GM21529 (cell line): ENCODE results near the gene SLC25A13.
A peak's percentile ranks its signal among the peaks of the same experiment; 100 is the strongest.
"Not testable (repeated sequence)": the region's sequence is repeated elsewhere in the genome, so short reads cannot be mapped to it uniquely, and the experiment has no call there.

ENCODE experiments used
- ATAC-seq: cut with Tn5 transposase; IDR thresholded peaks from one replicate; pipeline ENCODE4 v1.9.1; 2021; ENCODE audit not compliant: unreplicated experiment

SLC25A13 gene

DNA sequence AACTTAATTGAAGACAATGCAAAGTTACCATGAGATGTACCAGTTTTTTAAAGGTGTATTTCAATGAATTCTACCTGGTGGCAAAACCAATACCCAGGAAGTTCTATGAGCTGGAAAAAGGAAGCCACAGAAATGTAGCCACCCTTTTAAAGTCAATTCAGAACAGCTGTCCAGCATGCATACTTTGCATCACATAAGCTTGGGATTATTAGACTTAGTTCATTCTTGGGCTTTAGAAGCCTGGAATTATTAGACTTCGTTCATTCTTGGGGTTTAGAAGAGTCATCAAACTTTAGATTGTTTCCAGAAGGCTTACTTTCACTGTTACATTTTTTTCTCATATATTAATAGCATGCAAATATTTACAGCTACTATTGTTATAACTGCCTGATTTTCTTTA, 20.9 kb downstream of the SLC25A13 start:
- ATAC-seq, result no peak

DNA sequence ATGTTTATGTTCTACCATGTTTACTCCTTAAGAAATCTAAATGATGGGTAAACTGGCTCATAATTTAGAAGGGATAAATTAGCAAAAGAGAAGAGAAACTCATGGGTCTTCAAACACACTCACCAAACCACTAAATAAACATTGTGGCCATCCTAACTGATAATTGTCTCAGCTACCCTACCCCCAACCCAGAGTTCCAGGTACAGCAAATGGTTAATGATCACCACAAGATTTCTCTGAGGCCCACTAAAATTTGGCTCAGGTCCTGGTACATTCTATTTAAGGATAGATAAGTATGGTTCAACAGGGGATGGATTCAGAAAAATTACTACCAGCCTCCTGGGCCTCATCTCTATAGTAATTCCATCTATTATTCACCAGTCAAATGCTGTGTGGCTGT, 21.4 kb downstream of the SLC25A13 start:
- ATAC-seq, result no peak

DNA sequence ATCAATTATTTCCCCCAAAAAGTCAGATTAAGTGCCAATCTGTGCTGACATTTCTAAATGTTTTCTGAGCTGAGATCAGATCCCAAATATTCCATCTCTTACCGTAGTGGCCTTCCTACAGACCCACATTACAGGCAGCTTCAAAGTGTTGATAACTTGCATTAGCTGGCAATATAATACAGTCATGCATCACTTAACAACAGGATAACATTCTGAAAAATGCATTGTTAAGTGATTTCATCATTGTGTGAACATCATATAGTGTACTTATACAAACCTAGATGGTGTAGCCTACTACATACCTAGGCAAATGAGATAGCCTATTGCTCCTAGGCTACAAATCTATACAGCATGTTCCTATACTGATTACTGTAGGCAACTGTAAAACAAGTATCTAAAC, 22.4 kb downstream of the SLC25A13 start:
- no peak for ATAC-seq

DNA sequence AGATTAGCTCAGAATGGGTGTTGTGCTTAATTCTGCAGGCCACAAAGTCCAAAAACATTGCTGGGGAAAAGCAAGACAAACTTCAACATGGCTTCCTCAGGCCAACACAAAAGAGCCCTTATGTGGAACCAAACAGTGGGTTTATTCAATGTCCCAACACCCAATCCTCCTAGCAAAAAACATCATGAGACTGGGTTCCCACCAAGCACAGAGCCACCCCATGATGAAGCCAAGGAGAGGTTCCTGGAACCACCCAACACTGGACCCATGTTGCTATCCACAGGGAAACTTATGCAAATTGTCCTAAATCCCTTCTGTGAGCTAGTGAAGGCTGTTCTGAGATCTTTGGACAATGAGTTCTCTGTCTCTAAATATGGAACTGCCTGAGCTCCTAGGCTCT, 24.0 kb downstream of the SLC25A13 start:
- no peak for ATAC-seq

DNA sequence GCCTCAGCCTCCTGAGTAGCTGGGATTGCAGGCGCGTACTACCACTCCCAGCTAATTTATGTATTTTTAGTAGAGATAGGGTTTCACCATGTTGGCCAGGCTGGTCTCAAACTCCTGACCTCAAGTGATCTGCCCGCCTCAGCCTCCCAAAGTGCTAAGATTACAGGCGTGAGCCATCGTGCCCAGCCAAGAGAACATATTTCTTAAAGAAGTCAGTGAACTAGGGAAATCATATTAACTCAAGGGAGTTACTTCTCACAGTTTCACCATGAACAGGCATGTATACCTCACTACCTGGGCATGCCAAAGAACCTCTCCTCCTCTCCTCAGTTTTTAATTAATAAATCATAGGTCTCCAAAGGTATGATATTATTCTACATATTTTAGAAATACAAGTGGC, 24.5 kb downstream of the SLC25A13 start:
- ATAC-seq, result not testable (repeated sequence)

DNA sequence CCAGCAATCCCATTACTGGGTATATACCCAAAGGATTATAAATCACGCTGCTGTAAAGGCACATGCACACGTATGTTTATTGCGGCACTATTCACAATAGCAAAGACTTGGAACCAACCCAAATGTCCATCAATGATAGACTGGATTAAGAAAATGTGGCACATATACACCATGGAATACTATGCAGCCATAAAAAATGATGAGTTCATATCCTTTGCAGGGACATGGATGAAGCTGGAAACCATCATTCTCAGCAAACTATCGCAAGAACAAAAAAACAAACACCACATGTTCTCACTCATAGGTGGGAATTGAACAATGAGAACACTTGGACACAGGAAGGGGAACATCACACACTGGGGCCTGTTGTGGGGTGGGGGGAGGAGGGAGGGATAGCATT, 28.0 kb downstream of the SLC25A13 start:
- ATAC-seq, result not testable (repeated sequence)

DNA sequence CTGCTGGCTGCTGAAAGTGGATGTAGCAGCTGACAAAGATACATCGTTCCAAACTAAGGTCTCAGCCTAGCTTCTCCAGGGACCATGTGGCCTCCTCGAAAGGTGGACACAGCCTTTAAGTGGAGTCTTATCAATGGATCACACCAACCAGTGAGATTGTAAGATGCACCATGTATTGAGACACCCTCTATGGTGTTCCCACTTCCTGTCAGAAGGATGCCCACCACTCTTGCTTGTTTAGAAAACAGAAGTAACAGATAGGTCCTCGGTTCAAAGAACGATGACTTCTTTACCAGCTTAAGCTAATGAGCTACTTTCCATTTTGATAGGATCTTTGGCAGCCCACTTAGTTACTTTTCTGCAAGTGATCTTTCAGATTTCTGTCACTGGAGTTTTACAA, 34.3 kb downstream of the SLC25A13 start:
- no peak for ATAC-seq

DNA sequence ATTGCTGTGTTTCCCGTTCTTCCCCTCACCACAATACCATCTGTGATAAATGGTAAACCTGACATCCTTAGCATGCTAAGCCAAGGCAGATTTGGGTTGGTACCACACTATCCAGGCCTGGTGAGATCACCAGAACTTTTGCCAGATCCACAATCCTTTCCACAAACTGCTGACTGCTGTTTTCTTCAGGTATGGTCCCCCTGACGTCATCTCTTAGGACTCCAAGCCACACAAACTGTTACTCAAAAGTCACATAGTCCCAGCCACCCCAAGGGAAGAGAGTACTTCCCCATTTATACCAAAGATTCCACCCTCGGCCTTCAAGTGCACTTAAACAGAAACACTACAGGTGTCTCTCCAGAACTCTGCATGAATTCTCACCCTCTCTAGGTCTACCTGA, 34.8 kb downstream of the SLC25A13 start:
- peak; percentile 43 for ATAC-seq

DNA sequence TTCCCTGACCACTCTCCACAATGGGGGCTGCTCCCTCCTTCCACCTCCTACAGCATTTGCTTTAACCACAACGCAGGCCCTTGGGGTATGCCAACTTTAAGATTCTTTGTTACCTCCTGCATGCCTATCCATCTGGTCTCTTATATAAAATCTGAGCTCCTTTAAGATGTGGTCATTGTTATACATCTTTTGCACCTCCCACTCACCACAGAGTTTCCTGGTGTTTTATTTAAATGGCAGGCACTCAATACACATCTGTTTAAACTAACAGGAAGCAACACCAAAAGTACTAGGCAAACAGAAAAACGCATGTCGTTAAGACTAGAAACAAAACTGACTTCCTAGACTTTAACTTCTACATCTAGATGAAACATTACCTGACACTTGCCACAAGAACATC, 36.3 kb downstream of the SLC25A13 start:
- ATAC-seq, result peak; percentile 55

DNA sequence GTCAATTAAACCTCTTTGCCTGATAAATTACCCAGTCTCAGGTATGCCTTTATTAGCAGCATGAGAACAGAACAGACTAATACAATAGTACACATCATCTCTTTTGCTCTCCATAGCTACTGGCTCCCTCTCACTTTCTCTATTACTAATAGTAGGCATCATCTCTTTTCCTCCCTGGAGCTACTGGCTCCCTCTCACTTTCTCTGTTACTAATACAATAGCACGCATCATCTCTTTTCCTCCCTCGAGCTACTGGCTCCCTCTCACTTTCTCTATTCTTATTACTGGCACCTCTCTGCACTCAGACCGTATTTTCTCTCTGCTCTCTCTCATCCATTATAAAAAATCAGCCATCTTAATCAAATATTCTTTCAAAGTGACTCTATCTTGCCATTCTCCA, 37.1 kb downstream of the SLC25A13 start:
- ATAC-seq, result peak; percentile 51

DNA sequence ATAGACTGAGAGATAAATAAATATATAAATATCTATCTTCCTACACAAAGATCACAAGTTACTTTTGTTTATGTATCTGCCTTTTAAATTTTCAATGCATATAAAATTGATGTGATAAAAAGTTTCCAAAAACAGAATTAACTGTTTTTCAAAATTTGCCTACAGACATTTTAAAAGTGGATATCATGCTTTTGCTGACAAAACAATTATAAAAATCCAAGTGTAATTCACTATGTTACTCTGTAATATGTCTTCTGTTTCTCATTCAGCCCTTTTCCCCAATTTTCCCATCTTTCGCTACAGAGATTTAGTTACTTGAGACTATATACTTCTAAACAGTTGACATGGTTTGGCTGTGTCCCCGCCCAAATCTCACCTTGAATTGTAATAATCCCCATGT, 37.7 kb downstream of the SLC25A13 start:
- no peak for ATAC-seq

DNA sequence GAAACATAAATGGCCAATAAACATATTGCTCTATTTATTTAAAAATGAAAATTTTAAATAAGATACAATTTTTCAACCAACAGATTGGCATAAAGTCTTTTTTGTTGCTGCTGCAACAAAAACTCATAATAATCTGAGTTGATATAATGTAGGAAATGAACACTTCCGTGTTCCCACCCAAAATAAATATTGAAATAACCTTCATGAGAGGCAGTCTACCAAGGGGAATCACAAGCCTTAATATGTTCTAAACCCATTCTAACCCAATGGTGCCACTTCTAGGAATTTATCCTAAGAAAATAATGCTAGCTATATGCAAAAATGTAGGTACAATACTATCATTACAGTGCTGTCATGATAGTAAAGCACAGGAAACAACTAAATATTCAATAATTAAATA, 39.1 kb downstream of the SLC25A13 start:
- no peak for ATAC-seq

DNA sequence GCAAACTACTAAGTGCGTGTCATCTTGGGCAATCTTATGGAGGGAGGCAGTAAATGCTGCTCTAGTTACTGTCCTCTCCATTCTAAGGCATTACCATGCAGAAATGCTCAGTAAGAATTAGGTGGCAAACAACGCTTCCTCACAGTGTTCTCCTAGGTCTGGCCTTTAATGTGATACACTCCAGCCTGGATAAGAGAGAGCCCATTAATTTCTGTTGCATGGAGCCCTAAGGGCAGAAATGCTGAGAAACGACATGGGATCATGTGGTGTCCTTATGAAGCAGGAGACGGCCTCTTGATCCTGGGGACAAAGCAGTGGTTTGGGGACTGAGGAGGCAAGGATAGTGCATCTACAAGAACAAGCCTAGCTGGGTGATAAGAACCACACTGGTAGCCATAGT, 44.0 kb downstream of the SLC25A13 start:
- ATAC-seq, result no peak

DNA sequence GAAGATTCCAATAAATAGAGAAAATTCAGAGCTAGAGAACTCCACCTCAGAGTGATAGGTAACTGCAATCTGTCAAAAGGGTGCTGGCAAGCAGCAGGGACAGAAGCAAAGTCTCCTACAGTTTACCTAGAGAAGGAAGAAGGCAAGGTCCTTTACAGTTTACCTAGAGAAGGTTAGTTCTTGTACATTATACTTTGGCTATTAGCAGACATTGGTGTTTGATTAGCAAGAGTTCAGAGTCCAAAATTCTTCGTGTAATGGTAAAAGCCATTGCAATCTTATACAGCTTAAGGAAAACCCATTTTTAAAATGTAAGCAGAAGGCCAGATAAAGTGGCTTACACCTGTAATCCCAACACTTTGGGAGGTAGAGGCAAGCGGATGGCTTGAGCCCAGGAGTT, 45.9 kb downstream of the SLC25A13 start:
- no peak for ATAC-seq

DNA sequence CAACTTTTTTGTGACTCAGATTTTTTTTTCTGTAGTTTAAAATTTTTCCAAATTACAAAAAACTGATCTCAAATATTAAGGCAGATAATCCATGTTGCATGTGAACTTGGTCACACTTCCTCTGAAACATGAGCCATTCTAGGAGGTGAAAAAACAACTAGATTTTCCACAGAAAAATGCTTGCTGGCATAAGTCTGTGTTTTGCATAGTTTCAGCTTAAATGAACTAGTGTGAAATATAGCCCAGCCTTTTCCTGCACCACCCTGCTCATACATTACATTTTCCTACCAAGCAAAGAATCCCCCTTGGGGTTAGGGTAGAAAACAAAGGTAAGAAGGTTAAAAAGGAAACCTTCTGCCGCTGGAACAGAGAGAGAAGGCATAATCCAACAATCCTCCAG, 48.2 kb downstream of the SLC25A13 start:
- no peak for ATAC-seq

DNA sequence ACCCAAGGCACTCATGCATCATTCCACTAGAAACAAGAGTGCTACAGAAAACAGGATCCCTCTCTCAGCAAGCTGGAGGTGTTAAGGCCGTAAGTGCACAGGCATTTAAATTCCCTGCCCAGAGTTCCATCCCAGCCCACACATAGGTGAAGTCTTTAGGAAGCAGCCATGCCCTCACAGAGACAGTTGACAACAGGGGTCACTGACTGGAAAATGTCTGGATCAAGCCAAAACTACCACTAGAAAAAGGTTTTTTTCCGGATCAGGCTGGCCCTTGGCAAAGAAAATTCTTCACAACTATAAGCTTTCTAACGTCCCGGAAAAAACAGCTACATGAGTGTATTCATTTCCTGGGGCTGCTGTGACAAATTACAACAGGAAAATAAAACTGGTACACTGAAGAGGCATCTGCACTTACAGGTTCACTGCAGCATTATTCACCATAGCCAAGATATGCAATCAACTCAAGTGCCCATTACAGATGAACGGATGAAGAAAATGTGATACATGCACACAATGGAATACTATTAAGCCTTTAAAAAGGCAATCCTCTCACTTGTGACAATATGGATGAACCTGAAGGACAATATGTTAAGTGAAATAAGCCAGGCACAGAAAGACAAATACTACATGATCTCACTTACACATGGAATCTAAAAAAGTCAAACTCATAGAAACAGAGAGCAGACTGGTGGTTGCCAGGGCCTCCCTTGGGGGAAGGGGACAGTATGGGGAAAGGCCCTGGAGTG, 52.5 kb downstream of the SLC25A13 start:
- ATAC-seq, result no peak

DNA sequence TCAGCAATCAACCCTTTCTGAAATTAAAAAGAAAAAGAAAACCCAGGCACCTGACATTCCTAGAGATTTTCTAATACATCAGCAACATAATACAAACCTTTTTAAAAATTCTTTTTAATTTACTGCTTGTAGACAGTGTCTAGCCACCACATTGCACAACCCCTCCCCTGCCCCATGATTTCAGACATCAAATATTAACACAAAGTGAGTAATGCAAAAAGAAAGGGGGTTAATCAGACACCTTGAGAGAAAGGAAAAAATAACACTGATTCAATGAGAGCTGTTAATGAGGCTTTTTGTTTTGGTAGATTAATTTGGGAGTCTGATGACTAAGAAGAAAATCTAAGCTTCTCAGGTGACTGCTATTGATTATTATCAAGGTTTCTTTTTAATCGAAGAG, 55.3 kb downstream of the SLC25A13 start:
- ATAC-seq, result no peak

DNA sequence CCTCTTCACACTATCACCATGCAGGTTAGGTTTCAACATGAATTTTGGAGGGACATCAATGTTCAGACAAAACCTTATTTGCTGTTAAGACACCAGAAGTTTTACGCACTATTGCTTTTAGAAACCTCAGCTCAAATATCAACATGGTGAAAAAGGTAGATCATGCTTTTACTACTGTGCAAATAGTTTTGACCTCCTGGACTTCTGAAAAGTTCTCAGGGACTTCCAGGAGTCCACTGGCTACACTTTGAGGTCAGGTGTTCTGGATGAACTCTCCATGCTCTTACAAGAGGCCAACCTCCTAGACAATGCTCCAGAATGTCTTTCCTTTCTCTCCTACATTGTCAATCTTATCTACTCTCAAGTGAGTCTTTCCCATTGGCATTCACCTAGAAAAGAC, 55.9 kb downstream of the SLC25A13 start:
- no peak for ATAC-seq

DNA sequence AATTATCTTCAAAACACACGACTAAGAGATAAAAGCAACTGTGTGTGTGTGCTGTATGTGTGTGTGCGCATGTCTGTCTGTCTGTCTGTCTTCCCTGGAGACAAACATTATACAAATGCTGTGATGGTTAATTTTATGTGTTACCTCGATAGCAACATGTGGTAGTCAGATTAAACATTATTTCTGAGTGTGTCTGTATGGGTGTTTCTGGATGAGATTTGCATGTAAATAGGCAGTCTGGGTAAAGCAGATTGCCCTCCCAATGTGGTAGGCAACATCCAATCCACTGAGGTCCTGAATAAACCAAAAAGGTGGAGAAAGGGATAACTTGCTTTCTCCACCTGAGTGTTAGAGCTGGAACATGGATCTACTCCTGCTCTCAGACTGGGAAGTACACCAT, 67.9 kb downstream of the SLC25A13 start:
- ATAC-seq, result no peak

DNA sequence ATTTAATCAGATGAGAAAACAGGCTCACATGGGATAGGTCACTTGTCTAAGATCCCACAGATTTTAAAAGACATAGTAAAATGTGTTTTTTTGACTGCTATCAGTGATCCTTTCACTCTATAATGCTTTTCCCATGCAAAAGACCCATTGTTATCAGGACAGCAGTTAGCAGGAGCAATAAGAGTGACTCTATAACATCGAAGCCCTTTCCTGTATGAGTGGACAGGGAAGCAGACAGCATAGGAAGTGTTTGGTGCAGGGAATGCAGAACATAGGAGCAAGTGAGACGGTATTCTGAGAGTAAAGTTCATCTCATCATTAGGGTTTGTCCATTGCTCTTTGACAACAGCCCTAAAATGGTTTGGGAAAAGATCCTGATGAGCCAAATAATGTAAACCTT, 68.5 kb downstream of the SLC25A13 start:
- no peak for ATAC-seq

DNA sequence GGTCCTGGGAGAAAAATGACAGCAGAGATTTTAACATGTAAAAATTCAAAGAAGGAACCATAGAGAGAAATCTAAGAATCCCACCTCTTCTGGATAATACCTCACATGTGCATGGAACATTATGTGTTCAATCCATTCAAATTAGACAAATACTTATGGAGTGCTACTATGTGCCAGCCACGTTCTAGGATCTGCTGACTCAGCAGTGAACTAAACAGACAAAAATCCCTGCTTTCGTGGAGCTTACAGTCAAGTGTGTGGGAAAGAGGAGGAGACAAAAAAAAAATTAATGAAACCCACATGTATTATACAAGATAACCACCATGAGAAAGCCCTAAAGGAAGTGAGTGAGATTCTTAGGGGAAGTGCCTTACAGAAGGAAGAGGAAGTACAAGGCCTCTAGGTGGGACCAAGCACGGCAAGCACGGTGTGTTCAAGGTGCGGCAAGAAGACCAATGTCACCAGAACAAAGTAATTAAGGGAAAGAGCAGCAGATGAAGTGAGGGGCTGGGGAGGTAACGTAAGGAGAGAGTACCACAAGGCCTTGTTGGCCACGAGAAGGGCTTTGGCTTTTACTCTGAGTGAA, 71.0 kb downstream of the SLC25A13 start:
- no peak for ATAC-seq

DNA sequence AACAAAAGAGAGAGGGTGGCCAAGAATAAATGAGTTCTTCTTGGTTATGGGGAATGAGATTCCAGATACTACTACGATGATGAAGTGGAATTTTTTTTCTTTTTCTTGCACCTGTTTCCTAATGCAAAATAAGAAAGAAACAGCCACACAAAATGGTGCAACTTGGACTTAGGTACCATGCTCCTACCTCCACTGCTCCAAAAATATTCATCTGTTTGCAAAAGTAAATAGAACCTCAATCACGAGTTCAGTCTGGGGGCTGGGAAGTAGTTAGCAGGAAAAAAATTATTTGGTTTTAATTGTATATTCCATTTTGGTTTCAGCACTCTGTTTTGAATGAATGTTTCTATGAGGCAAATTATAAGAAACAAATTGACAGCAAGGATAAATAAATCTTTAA, 73.5 kb downstream of the SLC25A13 start:
- no peak for ATAC-seq

DNA sequence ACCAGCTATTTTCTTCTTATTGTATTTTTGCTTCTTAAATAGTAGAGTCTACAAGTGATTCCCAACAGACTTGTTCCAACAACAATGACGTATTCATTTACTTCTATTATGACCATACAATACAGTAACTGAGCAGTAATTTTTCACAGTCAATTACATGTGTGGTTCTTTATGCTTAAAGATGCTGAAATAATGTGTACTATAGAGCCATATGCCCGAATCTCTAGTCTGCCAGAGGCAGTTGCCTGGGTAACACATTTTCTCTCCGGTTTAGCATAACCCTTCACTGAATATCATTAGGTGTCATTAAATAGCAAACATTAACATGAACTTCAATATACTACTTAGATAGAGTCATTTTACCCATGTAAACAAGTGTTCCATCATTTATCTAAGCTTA, 75.0 kb downstream of the SLC25A13 start:
- ATAC-seq, result no peak
